IMR-90 (cell line): ENCODE measurements around the gene EPS8. TPM values are rescaled to one million over a fixed set of nuclear protein-coding genes. Genes with fewer than 3 reads are reported as not detected.
A peak's percentile ranks its signal among the peaks of the same experiment; 100 is the strongest.

ENCODE experiments used
- ATAC-seq: fragments of 200-7000 bp; cut with Tn5 transposase; 2 replicates; pipeline ENCODE4 v1.9.1; 2020; ENCODE audit warnings: low read depth, mild to moderate bottlenecking, moderate library complexity
- BruUV-seq: library from RNA; stranded (reverse); fragments of 400-500 nt; replicated peaks from 2 replicates; lab custom pipeline; 2021; lab: Mats Ljungman, UMichigan
- CTCF ChIA-PET: fragments of 300-600 bp; formaldehyde crosslinking; extraction: SDS; loops from one replicate; lab custom pipeline; 2021; ENCODE audit warnings: antibody characterized with exemption; lab: Yijun Ruan, JAX
- POLR2A ChIA-PET: fragments of 300-600 bp; sonication (Branson Sonifier 250); formaldehyde crosslinking; loops from one replicate; lab custom pipeline; 2022; ENCODE audit warnings: antibody characterized with exemption; ENCODE audit not compliant: unreplicated experiment; lab: Charles Lee
- DNase-seq: peaks from one replicate; pipeline ENCODE4 v3.0.0; 2013
- H2AFZ ChIP-seq: replicated peaks from 2 replicates; pipeline ENCODE3; 2013; ENCODE audit warnings: low read length, mild to moderate bottlenecking; ENCODE audit not compliant: poor library complexity
- H2AK5ac ChIP-seq: 2 replicates; pipeline ENCODE4 v1.6.1; 2013; ENCODE audit warnings: low read depth, low read length, inconsistent platforms
- H2AK9ac ChIP-seq: replicated peaks from 2 replicates; pipeline ENCODE3; 2013; ENCODE audit warnings: mild to moderate bottlenecking, low read depth, low read length, moderate library complexity; ENCODE audit not compliant: poor library complexity
- H2BK120ac ChIP-seq: 2 replicates; pipeline ENCODE4 v1.6.1; 2013; ENCODE audit warnings: low read depth, low read length, inconsistent platforms
- H2BK15ac ChIP-seq: 3 replicates; pipeline ENCODE4 v1.6.1; 2013; ENCODE audit warnings: low read depth, low read length, inconsistent platforms
- H2BK20ac ChIP-seq: 2 replicates; pipeline ENCODE4 v1.6.1; 2013; ENCODE audit warnings: low read depth, mild to moderate bottlenecking, inconsistent platforms, low read length, moderate library complexity
- H2BK5ac ChIP-seq: 2 replicates; pipeline ENCODE4 v1.6.1; 2013; ENCODE audit warnings: mild to moderate bottlenecking, low read depth, low read length, inconsistent platforms; ENCODE audit not compliant: poor library complexity, severe bottlenecking
- H3K14ac ChIP-seq: replicated peaks from 2 replicates; pipeline ENCODE4 v1.6.1; 2013; ENCODE audit warnings: low read depth, low read length, inconsistent platforms
- H3K18ac ChIP-seq: 2 replicates; pipeline ENCODE4 v1.6.1; 2013; ENCODE audit warnings: low read depth, low read length, control low read depth
- H3K23ac ChIP-seq: 2 replicates; pipeline ENCODE4 v1.6.1; 2013; ENCODE audit warnings: low read depth, low read length, inconsistent platforms
- H3K27ac ChIP-seq: 2 replicates; pipeline ENCODE4 v1.5.1; 2013; ENCODE audit warnings: mild to moderate bottlenecking, control low read depth, low read length; ENCODE audit not compliant: insufficient read depth
- H3K27me3 ChIP-seq: 2 replicates; pipeline ENCODE4 v1.6.1; 2013; ENCODE audit warnings: low read length; ENCODE audit not compliant: control insufficient read depth, insufficient read depth
- H3K36me3 ChIP-seq: 2 replicates; pipeline ENCODE4 v1.6.1; 2013; ENCODE audit warnings: low read length, mixed read lengths; ENCODE audit not compliant: control insufficient read depth, insufficient read depth
- H3K4ac ChIP-seq: 2 replicates; pipeline ENCODE4 v1.6.1; 2013; ENCODE audit warnings: low read depth, low read length, inconsistent platforms
- H3K4me1 ChIP-seq: 2 replicates; pipeline ENCODE4 v1.6.1; 2013; ENCODE audit warnings: low read length, mixed read lengths; ENCODE audit not compliant: control insufficient read depth, insufficient read depth
- H3K4me2 ChIP-seq: 2 replicates; pipeline ENCODE4 v1.6.1; 2013; ENCODE audit warnings: low read depth, mild to moderate bottlenecking, control low read depth, low read length, moderate library complexity
- H3K4me3 ChIP-seq: 2 replicates; pipeline ENCODE4 v1.5.1; 2013; ENCODE audit warnings: low read depth, mild to moderate bottlenecking, control low read depth, low read length, moderate library complexity; ENCODE audit not compliant: insufficient read depth
- H3K56ac ChIP-seq: 2 replicates; pipeline ENCODE4 v1.6.1; 2013; ENCODE audit warnings: low read length, inconsistent platforms; ENCODE audit not compliant: insufficient read depth; ENCODE audit errors: extremely low read depth
- H3K79me1 ChIP-seq, 2 experiments: 2 replicates each; pipeline ENCODE4 v1.6.1; 2013; ENCODE audit warnings: low read length in 2 of 2, inconsistent platforms in 1 of 2, low read depth in 1 of 2
- H3K9ac ChIP-seq: 2 replicates; pipeline ENCODE4 v1.6.1; 2013; ENCODE audit warnings: low read depth, low read length, control low read depth
- H3K9me1 ChIP-seq: 2 replicates; pipeline ENCODE4 v1.6.1; 2013; ENCODE audit warnings: low read length, inconsistent platforms; ENCODE audit not compliant: insufficient read depth
- H3K9me3 ChIP-seq: 2 replicates; pipeline ENCODE4 v1.6.1; 2013; ENCODE audit warnings: low read length; ENCODE audit not compliant: control insufficient read depth, insufficient read depth
- H4K20me1 ChIP-seq: 2 replicates; pipeline ENCODE4 v1.6.1; 2013; ENCODE audit warnings: low read length, inconsistent platforms; ENCODE audit not compliant: insufficient read depth
- H4K5ac ChIP-seq: 2 replicates; pipeline ENCODE4 v1.6.1; 2013; ENCODE audit warnings: mild to moderate bottlenecking, low read depth, low read length, control low read depth
- H4K8ac ChIP-seq, 2 experiments: 2 replicates each; pipeline ENCODE4 v1.6.1; 2013; ENCODE audit warnings: low read depth in 2 of 2, low read length in 2 of 2, control low read depth in 1 of 2, inconsistent platforms in 1 of 2
- H4K91ac ChIP-seq: 2 replicates; pipeline ENCODE4 v1.6.1; 2013; ENCODE audit warnings: low read depth, low read length, inconsistent platforms; ENCODE audit not compliant: insufficient read depth
- MAZ ChIP-seq: IDR thresholded peaks from 2 replicates; pipeline ENCODE4 v1.6.1; 2012; ENCODE audit warnings: low read depth, mild to moderate bottlenecking, low read length, improper control_type of control experiment, moderate library complexity, borderline replicate concordance
- RAD21 ChIP-seq: IDR thresholded peaks from 2 replicates; pipeline ENCODE4 v1.6.1; 2012; ENCODE audit warnings: low read length, improper control_type of control experiment
- SMC3 ChIP-seq: fragments of 150-350 bp; IDR thresholded peaks from 2 replicates; pipeline ENCODE4 v1.6.1; 2016; ENCODE audit warnings: low read depth, mild to moderate bottlenecking, antibody characterized with exemption, low read length, moderate library complexity
- WGBS, 2 experiments: methylation state at CpG; one replicate each; pipeline versions ENCODE4 v1.1.5 to v1.1.7; 2013; ENCODE audit warnings: missing lambda C conversion rate in 2 of 2; ENCODE audit not compliant: insufficient read length in 1 of 2; ENCODE audit errors: extremely low coverage in 2 of 2; 5-methylcytosine and 5-hydroxymethylcytosine counted together
- dilution Hi-C: fragments of 300-500 bp; cut with HindIII; formaldehyde crosslinking; loops from one replicate; pipeline ENCODE4 v1.14.3; 2018; ENCODE audit warnings: low sequenced_read_pairs; ENCODE audit not compliant: unreplicated experiment
- in situ Hi-C: fragments of 300-500 bp; cut with MboI; formaldehyde crosslinking; loops from 3 replicates; pipeline ENCODE4 v1.14.3; 2019; ENCODE audit warnings: low sequenced_read_pairs, inconsistent platforms, mixed read lengths
- intact Hi-C: fragments of 100-400 bp; cut with micrococcal nuclease; formaldehyde crosslinking; loops from 2 replicates; pipeline ENCODE4 v1.10.0; 2022
- polyA plus RNA-seq, 3 experiments: library from polyadenylated mRNA; depleted of rRNA; stranded (reverse); fragments of >200 nt; gene quantifications; 2 replicates each; pipeline ENCODE4 v1.2.3, GENCODE V29; 2012; ENCODE audit warnings: low replicate concordance in 1 of 3
- total RNA-seq: library from RNA; depleted of rRNA; stranded (reverse); fragments of >200 nt; gene quantifications from 2 replicates; pipeline ENCODE4 v1.2.3, GENCODE V29; 2012
- TF ChIP-seq, protein P1 (sequence below): fragments of 150-350 bp; IDR thresholded peaks from 2 replicates; pipeline ENCODE4 v1.6.1; 2016; ENCODE audit warnings: low read depth, mild to moderate bottlenecking, low read length, moderate library complexity, borderline replicate concordance
- TF ChIP-seq, protein P2 (sequence below): conservative IDR thresholded peaks from 2 replicates; pipeline ENCODE4 v1.5.1; 2012; ENCODE audit warnings: mild to moderate bottlenecking, low read depth, low read length, improper control_type of control experiment

Gene EPS8
- total and polyA plus RNA-seq, 2 of the 4 experiments (the other 2 are of a cell fraction) = 45.1 to 104 TPM

DNA sequence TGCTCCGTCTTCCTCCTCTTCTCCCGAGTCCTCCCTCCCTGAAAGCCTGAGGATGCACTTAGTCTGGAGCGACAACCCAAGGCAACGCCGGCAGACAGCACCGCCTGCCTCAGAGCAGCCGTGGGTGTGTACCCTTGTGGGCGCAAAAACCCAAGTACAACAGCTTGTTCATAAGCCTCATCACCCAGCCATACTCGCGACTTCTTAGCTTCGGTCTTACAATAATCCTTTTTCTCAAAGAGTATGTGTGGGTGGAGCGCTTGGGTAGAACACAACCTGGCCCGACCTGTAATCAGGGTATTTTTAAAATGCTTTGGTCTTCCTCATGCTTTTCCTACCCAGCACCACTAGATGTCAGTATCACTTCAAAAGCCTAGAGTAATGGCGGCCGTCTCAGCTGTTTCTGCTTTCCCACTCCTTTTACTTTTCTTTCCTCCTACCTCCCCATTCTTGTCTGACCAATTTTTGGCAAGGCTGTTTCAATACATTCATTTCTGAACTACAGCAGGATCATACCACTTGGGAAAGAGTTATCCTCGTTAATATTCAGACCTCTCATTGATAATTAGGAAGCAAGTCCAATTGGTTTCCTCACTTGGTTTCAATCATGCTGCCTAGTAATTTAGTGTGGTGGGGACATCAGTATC lies 198.9 kb downstream of the EPS8 start:
- no peaks in the 10 kb centered on the region for H3K9me1 ChIP-seq
- H3K79me1 ChIP-seq = no peaks in the 10 kb centered on the region
- no peaks in the 10 kb centered on the region for H4K20me1 ChIP-seq
- peak overlapping the region in 1 of 2 experiments; percentile 89; a peak in 3 of 4 replicates for H4K8ac ChIP-seq
- peak overlapping the region; percentile 66 for H3K4ac ChIP-seq
- peak; percentile 97 for TF ChIP-seq RAD21
- TF ChIP-seq, protein P1, sequence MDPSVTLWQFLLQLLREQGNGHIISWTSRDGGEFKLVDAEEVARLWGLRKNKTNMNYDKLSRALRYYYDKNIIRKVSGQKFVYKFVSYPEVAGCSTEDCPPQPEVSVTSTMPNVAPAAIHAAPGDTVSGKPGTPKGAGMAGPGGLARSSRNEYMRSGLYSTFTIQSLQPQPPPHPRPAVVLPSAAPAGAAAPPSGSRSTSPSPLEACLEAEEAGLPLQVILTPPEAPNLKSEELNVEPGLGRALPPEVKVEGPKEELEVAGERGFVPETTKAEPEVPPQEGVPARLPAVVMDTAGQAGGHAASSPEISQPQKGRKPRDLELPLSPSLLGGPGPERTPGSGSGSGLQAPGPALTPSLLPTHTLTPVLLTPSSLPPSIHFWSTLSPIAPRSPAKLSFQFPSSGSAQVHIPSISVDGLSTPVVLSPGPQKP = no peak
- TF ChIP-seq MAZ = peak; percentile 5; the same call in 1 of the 2 replicates
- TF ChIP-seq, protein P2, sequence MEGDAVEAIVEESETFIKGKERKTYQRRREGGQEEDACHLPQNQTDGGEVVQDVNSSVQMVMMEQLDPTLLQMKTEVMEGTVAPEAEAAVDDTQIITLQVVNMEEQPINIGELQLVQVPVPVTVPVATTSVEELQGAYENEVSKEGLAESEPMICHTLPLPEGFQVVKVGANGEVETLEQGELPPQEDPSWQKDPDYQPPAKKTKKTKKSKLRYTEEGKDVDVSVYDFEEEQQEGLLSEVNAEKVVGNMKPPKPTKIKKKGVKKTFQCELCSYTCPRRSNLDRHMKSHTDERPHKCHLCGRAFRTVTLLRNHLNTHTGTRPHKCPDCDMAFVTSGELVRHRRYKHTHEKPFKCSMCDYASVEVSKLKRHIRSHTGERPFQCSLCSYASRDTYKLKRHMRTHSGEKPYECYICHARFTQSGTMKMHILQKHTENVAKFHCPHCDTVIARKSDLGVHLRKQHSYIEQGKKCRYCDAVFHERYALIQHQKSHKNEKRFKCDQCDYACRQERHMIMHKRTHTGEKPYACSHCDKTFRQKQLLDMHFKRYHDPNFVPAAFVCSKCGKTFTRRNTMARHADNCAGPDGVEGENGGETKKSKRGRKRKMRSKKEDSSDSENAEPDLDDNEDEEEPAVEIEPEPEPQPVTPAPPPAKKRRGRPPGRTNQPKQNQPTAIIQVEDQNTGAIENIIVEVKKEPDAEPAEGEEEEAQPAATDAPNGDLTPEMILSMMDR = peak; percentile 92
- TF ChIP-seq SMC3 = peak; percentile 99
- in situ Hi-C loops (no loop called here), intact Hi-C loops (loop anchor here (1.0 to 5.0 kb wide), 3 partner anchors 198 to 307 kb away; no protein-coding TSS in a partner anchor), dilution Hi-C loops (no loop called here)
- peak overlapping the region; percentile 26; the same call in 1 of the 3 replicates for H2BK15ac ChIP-seq
- no peak overlapping the region for H2AK9ac ChIP-seq
- peak overlapping the region; percentile 27; the same call in 1 of the 2 replicates for H4K5ac ChIP-seq
- peak; percentile 97 for ATAC-seq
- no peak overlapping the region for H3K56ac ChIP-seq
- 26% methylated on average over 5 of the region's 16 CpGs; no CpG with 5 or more reads in 1 of the 2 experiments for WGBS, 2 experiments
- peak overlapping the region; percentile 33 for H3K9ac ChIP-seq
- H3K14ac ChIP-seq = 0 out of 2 replicates have a peak overlapping the region, but pooled peaks have one; percentile 42
- ChIA-PET CTCF (interaction anchor here (0.5 to 2.0 kb wide), 9 partner anchors 26 to 317 kb away, joined by 3 to 12 read pairs (median 4); no protein-coding TSS in a partner anchor), POLR2A (no interaction called here)
- H4K91ac ChIP-seq = peak overlapping the region; percentile 38; the same call in 1 of the 2 replicates
- no peaks in the 10 kb centered on the region for H3K9me3 ChIP-seq
- H3K4me2 ChIP-seq = peak overlapping the region; percentile 88
- peak overlapping the region; percentile 51 for H2BK5ac ChIP-seq
- peak overlapping the region; percentile 69; the same call in 1 of the 2 replicates for H2BK20ac ChIP-seq
- peak overlapping the region; percentile 79 for H2BK120ac ChIP-seq
- H3K4me1 ChIP-seq = no peaks in the 10 kb centered on the region
- H3K36me3 ChIP-seq = no peaks in the 10 kb centered on the region
- DNase-seq = peak; percentile 70
- no peak overlapping the region for H3K27ac ChIP-seq
- H2AK5ac ChIP-seq = no peak overlapping the region
- H3K23ac ChIP-seq = peak overlapping the region; percentile 57; the same call in 1 of the 2 replicates
- peak overlapping the region; percentile 37 for H3K4me3 ChIP-seq
- BruUV-seq = no TSS peak
- peak overlapping the region; percentile 85 for H2AFZ ChIP-seq
- peak overlapping the region; percentile 58; the same call in 1 of the 2 replicates for H3K18ac ChIP-seq
- peaks cover 2% of the 10 kb centered on the region; the same call in 1 of the 2 replicates for H3K27me3 ChIP-seq
